Renal pelvis (tissue), 4 donors: Measurements from ENCODE around the gene SETD4. TPM values are rescaled to one million over a fixed set of nuclear protein-coding genes. Genes with fewer than 3 reads are reported as not detected.

ENCODE experiments used
- DNase-seq: peaks from one replicate; pipeline ENCODE4 v3.0.0-alpha.2; 2013
- polyA plus RNA-seq, 3 donors: library from polyadenylated mRNA; unstranded; fragments of 120-200 nt; gene quantifications; one replicate each; pipeline ENCODE4 v1.2.1, GENCODE V29; 2013; ENCODE audit not compliant: insufficient read length in 3 of 3

The SETD4 gene
- polyA plus RNA-seq, 3 donors = 24.2 to 46.6 (median 43.9) TPM

GRCh38 chr21:36052860-36053714 lies 7.2 kb downstream of the SETD4 start:
- DNase-seq = no peak

- DNase-seq = no peak
Observed at GRCh38 chr21:36048357-36048756, 12.0 kb downstream of the SETD4 start.

DNA sequence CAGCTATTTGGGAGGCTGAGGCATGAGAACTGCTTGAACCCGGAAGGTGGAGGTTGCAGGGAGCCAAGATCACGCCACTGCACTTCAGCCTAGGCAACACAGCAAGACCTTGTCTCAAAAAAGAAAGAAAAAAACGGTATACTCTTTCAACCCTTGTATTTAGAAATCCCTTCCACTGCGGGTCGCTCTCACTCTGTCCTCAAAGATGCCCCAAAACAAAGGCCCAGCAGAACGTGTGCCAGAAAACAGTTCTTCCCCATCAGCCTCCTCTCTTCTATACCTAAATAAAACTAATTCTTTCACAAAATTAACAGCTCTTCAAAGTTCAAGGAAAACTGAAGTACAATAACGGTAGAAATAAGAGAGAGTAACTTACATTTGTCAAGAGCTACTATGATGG lies 13.2 kb downstream of the SETD4 start:
- no peak for DNase-seq

GRCh38 chr21:36045993-36046392 lies 14.3 kb downstream of the SETD4 start:
- no peak for DNase-seq

DNA sequence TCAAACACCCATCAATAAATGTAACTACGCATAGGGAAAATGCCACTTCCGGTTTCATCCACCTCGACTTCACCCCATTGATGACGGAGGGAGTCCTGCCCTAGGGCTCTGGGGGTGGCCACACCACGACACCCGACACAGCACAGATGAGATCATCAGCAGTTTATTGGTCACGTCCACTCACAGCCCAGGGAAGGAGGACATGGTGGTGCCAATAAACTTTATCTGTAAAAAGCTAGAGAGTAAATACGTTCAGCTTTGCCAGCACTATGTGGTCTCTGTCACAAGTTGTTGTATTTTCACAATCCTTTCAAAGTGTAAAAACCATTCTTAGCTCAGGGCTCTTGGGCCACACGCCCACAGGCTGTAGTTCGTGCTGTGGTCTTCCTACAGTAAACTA lies 16.3 kb downstream of the SETD4 start:
- DNase-seq = no peak

DNA sequence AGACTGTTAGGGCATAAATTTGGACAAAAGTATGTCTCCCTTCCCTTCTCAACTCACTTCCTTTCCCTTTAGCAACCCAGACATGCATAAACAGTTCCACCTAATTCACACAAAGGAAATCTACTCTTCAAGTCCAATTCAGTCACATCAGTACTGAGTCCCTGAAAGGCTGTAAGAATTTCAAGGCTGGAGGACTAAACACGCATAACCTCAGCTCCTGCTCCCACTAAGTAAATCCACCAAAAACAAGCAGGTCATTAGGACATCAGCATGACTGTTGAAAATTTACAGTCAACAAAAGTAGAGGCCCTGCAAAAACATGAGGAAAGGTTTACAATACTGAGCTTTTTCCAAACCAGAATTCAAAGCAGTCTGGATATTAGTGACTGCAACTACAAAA lies 18.4 kb downstream of the SETD4 start:
- DNase-seq = no peak

- no peak for DNase-seq
Observed at GRCh38 chr21:36040389-36040788, 19.9 kb downstream of the SETD4 start.

- DNase-seq = no peak
Observed at GRCh38 chr21:36039861-36040260, 20.5 kb downstream of the SETD4 start.

DNA sequence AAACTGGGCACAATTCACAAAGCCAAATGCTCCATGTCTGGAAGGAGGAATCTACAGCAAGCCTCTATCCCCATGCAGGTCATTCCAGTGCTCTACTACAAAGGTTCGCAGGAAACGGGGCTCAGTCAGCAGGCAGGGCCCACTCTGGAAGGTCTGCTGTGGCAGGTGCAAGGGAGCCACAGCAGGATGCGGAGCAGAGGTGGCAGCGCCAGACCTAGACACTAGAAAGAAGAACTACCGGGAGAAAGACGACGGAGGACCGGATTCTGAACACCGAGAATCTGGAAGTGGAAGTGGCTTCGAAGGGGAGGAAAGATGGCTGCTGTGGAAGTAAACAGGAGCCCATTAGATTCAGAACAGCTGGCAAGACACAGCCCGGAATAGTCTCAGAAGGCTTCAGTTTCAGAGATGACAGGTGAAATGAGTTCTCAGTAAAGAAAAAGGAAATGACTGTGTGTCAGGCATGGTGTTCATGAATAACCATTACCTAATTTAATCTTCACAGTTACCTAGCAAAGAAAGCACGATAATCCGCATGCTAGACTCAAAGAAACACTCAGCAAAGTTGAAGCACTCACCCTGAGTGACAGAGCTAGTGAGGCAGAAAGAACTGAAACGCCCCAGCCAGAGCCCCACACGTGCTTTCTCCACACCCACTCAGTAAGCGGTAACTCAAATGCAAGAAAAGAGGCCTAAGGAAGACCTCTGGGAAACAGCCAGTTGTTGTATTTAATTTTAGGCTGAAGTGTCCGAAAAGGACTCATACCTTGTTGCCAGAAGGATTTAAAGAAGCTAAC lies 21.4 kb downstream of the SETD4 start:
- DNase-seq = no peak

DNA sequence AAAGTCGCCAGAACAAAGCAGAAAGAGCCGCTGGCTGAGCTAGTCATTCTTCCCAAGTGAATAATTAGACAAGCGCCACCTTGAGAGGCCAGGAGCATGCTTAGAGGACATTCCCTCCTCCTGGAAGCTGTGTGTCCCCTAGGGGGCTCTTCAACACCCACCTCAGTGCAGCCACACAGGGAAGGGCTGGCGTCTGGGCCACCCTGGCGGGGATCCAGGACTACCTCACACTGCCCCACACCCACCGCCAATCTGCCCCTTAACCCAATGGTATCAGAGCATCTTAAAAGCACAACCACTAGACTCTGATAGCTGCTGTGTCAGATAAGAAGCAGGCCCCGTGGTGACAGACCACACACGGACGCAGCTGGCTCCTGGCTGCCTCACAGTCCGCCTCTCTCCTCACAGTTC lies 24.9 kb downstream of the SETD4 start:
- DNase-seq = no peak

GRCh38 chr21:36034211-36034913 lies 26.0 kb downstream of the SETD4 start:
- DNase-seq = no peak

GRCh38 chr21:36032647-36033406 lies 27.5 kb downstream of the SETD4 start:
- DNase-seq = no peak

DNA sequence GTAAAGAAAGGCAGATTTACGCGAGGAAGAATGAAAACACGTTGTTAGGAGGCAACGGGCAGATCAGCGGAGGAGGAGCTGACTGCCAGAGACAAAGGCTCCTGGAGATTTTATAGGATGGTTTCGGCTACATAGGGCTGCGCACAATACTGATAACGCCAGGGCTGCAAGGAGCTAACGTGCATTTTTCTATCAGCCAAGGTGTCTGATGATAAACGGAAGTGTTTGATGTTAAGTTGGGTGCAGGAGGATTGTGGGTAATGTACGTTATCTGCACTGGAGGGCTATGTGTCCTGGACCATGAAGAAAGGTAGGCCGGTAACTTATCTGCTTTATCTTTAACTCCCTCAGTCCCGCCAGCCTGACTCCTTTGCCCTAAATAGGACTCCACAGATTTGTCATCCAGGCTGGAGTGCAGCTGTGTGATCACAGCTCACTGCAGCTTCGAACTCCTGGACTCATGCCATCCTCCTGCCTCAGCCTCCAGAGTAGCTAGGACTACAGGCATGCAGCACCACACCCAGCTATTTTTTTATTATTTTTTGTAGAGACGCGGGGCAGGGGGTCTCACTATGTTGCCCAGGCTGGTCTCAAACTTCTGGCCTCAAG lies 29.6 kb downstream of the SETD4 start:
- no peak for DNase-seq

GRCh38 chr21:36029309-36029708 lies 31.0 kb downstream of the SETD4 start:
- DNase-seq = no peak

- DNase-seq = peak; percentile 77
Observed at GRCh38 chr21:36028127-36029069, 31.9 kb downstream of the SETD4 start.

DNA sequence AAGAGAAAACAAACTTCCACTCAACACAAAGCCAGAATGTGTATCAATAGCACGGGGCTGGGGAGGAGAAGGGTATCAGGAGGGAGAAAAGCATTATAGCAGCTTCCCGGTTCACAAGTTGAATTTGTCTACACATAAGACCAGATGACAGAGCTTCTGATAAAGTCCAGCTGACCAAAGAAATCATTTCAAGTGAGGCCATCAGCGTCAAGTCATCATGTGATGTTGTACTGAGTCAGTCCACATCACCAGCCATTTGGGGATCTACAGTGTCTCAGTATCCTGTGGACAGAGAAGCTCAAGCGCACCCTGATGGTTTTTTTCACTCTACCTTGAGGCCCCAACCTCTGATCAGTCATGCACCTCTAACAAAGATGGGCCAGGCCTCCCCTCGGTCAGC lies 33.0 kb downstream of the SETD4 start:
- DNase-seq = no peak

DNA sequence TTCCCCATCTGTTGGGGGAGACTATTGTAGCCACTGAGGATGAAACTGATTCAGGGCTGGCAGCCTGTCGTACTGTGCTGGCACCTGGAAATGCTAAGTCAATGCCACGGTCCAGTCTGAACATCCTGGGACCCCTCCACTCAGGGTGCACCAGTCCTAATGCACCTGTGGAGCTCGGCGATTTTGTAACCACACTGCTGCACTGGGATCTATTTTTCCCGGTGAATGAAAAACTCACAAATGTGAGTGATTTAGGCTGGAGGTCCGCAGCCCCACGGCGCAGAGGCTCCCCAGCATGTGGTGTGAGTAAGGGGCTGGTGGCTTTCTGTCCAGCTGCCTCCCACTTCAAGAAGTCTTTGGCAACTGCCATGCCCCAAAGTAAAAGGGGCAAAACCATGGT lies 35.5 kb downstream of the SETD4 start:
- DNase-seq = no peak

- DNase-seq = peak; percentile 68
Observed at GRCh38 chr21:36023092-36023480, 37.2 kb downstream of the SETD4 start.

DNA sequence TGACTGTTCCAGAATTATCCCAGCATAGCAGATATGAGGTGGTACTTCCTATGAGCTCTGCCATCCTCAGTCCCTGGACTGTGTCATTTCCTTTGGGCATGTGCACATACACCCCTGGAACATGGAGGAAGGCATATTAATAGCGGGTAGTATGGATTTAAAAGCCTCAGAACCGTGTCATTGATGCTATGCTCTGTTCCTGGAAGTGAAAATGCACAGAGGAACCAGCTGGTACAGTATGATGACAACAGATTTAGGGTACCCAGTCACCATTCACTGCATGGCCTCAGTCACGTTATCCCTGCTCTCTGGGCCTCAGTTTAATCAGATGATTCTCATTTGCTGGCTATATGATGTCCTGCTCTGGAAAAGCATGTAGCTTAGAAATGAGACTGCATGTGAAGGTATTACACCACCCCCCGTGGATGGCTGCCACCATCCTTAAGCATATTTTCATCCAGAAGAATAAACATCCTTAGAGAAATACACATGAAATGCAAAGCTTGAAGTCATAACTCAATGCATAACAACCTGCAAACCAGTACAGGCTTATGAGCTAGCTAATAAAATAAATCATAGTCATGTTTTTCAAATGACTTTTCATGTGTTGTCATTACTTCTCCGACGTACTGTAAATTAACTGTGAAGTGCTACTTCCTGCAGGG lies 37.8 kb downstream of the SETD4 start:
- no peak for DNase-seq
